Erythroblast (primary cell): ENCODE measurements around the gene APOE.
"Not testable (repeated sequence)": the region's sequence is repeated elsewhere in the genome, so short reads cannot be mapped to it uniquely, and the experiment has no call there.

Experiments used
- DNase-seq, 2 experiments: peaks; one replicate each; lab custom pipeline; 2025; lab: John Stamatoyannopoulos, UW
- GATA1 ChIP-seq: IDR thresholded peaks from 2 replicates; pipeline ENCODE4 v1.6.1; 2011; ENCODE audit warnings: low read depth, mild to moderate bottlenecking, control low read depth, low read length, moderate library complexity
- POLR2A ChIP-seq: IDR thresholded peaks from 2 replicates; pipeline ENCODE4 v1.6.1; 2011; ENCODE audit warnings: mild to moderate bottlenecking, low read length

The APOE gene

DNA sequence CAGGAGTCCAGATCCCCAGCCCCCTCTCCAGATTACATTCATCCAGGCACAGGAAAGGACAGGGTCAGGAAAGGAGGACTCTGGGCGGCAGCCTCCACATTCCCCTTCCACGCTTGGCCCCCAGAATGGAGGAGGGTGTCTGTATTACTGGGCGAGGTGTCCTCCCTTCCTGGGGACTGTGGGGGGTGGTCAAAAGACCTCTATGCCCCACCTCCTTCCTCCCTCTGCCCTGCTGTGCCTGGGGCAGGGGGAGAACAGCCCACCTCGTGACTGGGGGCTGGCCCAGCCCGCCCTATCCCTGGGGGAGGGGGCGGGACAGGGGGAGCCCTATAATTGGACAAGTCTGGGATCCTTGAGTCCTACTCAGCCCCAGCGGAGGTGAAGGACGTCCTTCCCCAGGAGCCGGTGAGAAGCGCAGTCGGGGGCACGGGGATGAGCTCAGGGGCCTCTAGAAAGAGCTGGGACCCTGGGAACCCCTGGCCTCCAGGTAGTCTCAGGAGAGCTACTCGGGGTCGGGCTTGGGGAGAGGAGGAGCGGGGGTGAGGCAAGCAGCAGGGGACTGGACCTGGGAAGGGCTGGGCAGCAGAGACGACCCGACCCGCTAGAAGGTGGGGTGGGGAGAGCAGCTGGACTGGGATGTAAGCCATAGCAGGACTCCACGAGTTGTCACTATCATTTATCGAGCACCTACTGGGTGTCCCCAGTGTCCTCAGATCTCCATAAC lies at the start of gene APOE:
APOE (plus strand) TSS at position 360 of the 724 bp plus-strand sequence. CDS start 829 bp downstream, outside the sequence.
- DNase-seq, result peak in 1 of 2 experiments; percentile 39

GRCh38 chr19:44856421-44857083 lies 49.0 kb upstream of the APOE start:
- no peak for DNase-seq

More for the DNA sequence above, at the start of gene APOE:
- TF ChIP-seq GATA1 (no peak), POLR2A (peak; percentile 3)

GRCh38 chr19:44857837-44858236 lies 47.8 kb upstream of the APOE start:
- no peak for DNase-seq
- TF ChIP-seq POLR2A (no peak), GATA1 (no peak)

More at GRCh38 chr19:44856421-44857083, 49.0 kb upstream of the APOE start:
- TF ChIP-seq POLR2A (no peak), GATA1 (no peak)

GRCh38 chr19:44861576-44861975 lies 44.0 kb upstream of the APOE start:
- not testable (repeated sequence) for DNase-seq

- TF ChIP-seq GATA1 (no peak), POLR2A (no peak)
- DNase-seq, result no peak
Observed at GRCh38 chr19:44863990-44864389, 41.6 kb upstream of the APOE start.

DNA sequence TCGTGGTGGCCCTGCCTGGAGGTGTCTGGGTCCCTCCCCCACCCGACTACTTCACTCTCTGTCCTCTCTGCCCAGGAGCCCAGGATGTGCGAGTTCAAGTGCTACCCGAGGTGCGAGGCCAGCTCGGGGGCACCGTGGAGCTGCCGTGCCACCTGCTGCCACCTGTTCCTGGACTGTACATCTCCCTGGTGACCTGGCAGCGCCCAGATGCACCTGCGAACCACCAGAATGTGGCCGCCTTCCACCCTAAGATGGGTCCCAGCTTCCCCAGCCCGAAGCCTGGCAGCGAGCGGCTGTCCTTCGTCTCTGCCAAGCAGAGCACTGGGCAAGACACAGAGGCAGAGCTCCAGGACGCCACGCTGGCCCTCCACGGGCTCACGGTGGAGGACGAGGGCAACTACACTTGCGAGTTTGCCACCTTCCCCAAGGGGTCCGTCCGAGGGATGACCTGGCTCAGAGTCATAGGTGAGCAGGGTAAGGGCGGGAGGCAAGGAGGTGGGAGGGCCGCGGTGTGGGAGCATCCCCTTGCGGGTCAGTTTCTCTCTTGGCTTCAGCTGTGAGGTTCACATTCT lies 40.3 kb upstream of the APOE start:
- no peak for DNase-seq
- TF ChIP-seq POLR2A (no peak), GATA1 (no peak)

GRCh38 chr19:44866664-44867063 lies 38.9 kb upstream of the APOE start:
- DNase-seq, result peak in 1 of 2 experiments; percentile 17
- TF ChIP-seq GATA1 (no peak), POLR2A (no peak)

GRCh38 chr19:44867578-44867977 lies 38.0 kb upstream of the APOE start:
- DNase-seq, result no peak
- TF ChIP-seq POLR2A (no peak), GATA1 (no peak)

GRCh38 chr19:44869733-44870470 lies 35.7 kb upstream of the APOE start:
- no peak for DNase-seq
- TF ChIP-seq POLR2A (no peak), GATA1 (no peak)

DNA sequence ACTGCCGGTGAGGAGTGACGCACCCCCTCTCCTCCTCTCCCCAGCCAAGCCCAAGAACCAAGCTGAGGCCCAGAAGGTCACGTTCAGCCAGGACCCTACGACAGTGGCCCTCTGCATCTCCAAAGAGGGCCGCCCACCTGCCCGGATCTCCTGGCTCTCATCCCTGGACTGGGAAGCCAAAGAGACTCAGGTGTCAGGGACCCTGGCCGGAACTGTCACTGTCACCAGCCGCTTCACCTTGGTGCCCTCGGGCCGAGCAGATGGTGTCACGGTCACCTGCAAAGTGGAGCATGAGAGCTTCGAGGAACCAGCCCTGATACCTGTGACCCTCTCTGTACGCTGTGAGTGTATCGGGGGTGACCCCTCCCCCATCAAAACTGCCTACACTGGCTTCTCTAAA lies 33.8 kb upstream of the APOE start:
- TF ChIP-seq GATA1, result no peak
- TF ChIP-seq POLR2A, result no peak
- no peak for DNase-seq

DNA sequence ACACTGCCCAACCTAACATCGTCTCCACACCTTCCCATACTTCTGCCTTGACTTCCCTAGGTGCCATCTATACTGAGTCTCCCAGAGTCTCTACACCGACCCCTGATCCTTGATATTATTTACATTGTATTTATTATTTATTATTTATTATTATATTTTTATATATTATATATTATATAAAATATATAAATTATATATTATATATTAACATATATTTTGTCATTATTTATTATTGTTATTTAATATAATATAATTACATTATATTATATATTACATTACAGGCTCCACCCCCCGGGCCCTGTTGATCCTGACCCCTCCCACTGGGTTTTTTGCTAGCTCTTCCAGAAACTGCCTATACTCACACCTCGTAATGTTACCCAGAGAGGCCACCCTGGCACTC lies 32.9 kb upstream of the APOE start:
- no peak for TF ChIP-seq GATA1
- no peak for TF ChIP-seq POLR2A
- DNase-seq, result no peak

- no peak for DNase-seq
- TF ChIP-seq GATA1, result no peak
- no peak for TF ChIP-seq POLR2A
Observed at GRCh38 chr19:44874317-44874716, 31.3 kb upstream of the APOE start.

- TF ChIP-seq GATA1 (no peak), POLR2A (no peak)
Observed at GRCh38 chr19:44875666-44876451, 29.7 kb upstream of the APOE start.

More at GRCh38 chr19:44875666-44876451, 29.7 kb upstream of the APOE start:
- no peak for DNase-seq
